PC-9 (cell line): Measurements from ENCODE around the gene QDPR. TPM values are rescaled to one million over a fixed set of nuclear protein-coding genes. Genes with fewer than 3 reads are reported as not detected.

Experiments used
- BruUV-seq: library from RNA; stranded (reverse); fragments of 400-500 nt; replicated peaks from 2 replicates; lab custom pipeline; 2021; lab: Mats Ljungman, UMichigan
- CTCF ChIA-PET: fragments of 300-600 bp; sonication (Branson Sonifier 250); formaldehyde crosslinking; loops from one replicate; lab custom pipeline; 2022; ENCODE audit warnings: antibody characterized with exemption; lab: Charles Lee
- POLR2A ChIA-PET: fragments of 300-600 bp; sonication (Branson Sonifier 250); formaldehyde crosslinking; loops from one replicate; lab custom pipeline; 2022; ENCODE audit warnings: antibody characterized with exemption; ENCODE audit not compliant: unreplicated experiment; lab: Charles Lee
- DNase-seq, 2 experiments: peaks; one replicate each; pipeline versions ENCODE4 v3.0.0 to v3.0.0-alpha.2; 2015 to 2022; ENCODE audit warnings: mixed read lengths in 1 of 2
- H2AFZ ChIP-seq: fragments of 200-600 bp; sonication (generic); 2 replicates; pipeline ENCODE4 v1.8.1; 2017; ENCODE audit warnings: antibody characterized with exemption
- H3F3A ChIP-seq: fragments of 200-600 bp; sonication (generic); 2 replicates; pipeline ENCODE4 v1.8.1; 2017; ENCODE audit warnings: antibody characterized with exemption, mild to moderate bottlenecking, low read depth; ENCODE audit not compliant: insufficient read depth
- H3K27ac ChIP-seq: fragments of 200-600 bp; sonication (generic); 2 replicates; pipeline ENCODE4 v1.6.1; 2016; ENCODE audit warnings: mixed run types
- H3K27me3 ChIP-seq: fragments of 200-600 bp; sonication (generic); 2 replicates; pipeline ENCODE4 v1.6.1; 2016; ENCODE audit warnings: low read depth, mixed run types; ENCODE audit not compliant: insufficient read depth
- H3K36me3 ChIP-seq: fragments of 200-600 bp; sonication (generic); 2 replicates; pipeline ENCODE4 v1.6.1; 2016; ENCODE audit warnings: low read depth, mixed run types
- H3K4me1 ChIP-seq: fragments of 200-600 bp; sonication (generic); replicated peaks from 2 replicates; pipeline ENCODE4 v1.6.1; 2016; ENCODE audit warnings: mixed run types; ENCODE audit not compliant: insufficient read depth
- H3K4me2 ChIP-seq: fragments of 200-600 bp; sonication (generic); 2 replicates; pipeline ENCODE4 v1.6.1; 2017; ENCODE audit warnings: mixed run types
- H3K4me3 ChIP-seq: fragments of 200-600 bp; sonication (generic); 2 replicates; pipeline ENCODE4 v1.6.1; 2016; ENCODE audit warnings: mixed run types
- H3K79me2 ChIP-seq: fragments of 200-600 bp; sonication (generic); 2 replicates; pipeline ENCODE4 v1.6.1; 2017; ENCODE audit warnings: low read depth, mixed run types
- H3K9me2 ChIP-seq: fragments of 200-600 bp; sonication (generic); 2 replicates; pipeline ENCODE4 v1.8.1; 2017; ENCODE audit warnings: mild to moderate bottlenecking; ENCODE audit not compliant: insufficient read depth
- H3K9me3 ChIP-seq: fragments of 200-600 bp; sonication (generic); 2 replicates; pipeline ENCODE4 v1.8.1; 2016; ENCODE audit warnings: low read depth; ENCODE audit not compliant: insufficient read depth
- H4K20me1 ChIP-seq: fragments of 200-600 bp; sonication (generic); 2 replicates; pipeline ENCODE4 v1.8.1; 2017; ENCODE audit not compliant: insufficient read depth
- CTCF ChIP-seq: fragments of 200-600 bp; sonication (generic); conservative IDR thresholded peaks from 2 replicates; pipeline ENCODE4 v1.6.1; 2017; ENCODE audit warnings: mixed run types, antibody characterized with exemption, mild to moderate bottlenecking, moderate library complexity
- EZH2 ChIP-seq: fragments of 200-600 bp; sonication (generic); IDR thresholded peaks from 2 replicates; pipeline ENCODE4 v1.8.0; 2017; ENCODE audit warnings: antibody characterized with exemption, low read depth
- intact Hi-C: fragments of 100-400 bp; cut with micrococcal nuclease; formaldehyde crosslinking; loops from one replicate; pipeline ENCODE4 v1.10.0; 2022; ENCODE audit not compliant: unreplicated experiment
- total RNA-seq: library from RNA; stranded (reverse); gene quantifications from 2 replicates; pipeline ENCODE4 v1.2.3, GENCODE V29; 2021

QDPR gene
- total RNA-seq, 1 experiment from 2014 or later, result 14.0 TPM

- Histone ChIP-seq H3K4me1 (no peaks in the 10 kb centered on the region), H3K9me3 (no peaks in the 10 kb centered on the region), H3F3A (no peaks in the 10 kb centered on the region), H3K27me3 (no peaks in the 10 kb centered on the region), H4K20me1 (no peaks in the 10 kb centered on the region), H3K4me2 (no peak overlapping the region), H3K79me2 (no peaks in the 10 kb centered on the region), H3K4me3 (no peak overlapping the region), H2AFZ (no peak overlapping the region), H3K36me3 (no peaks in the 10 kb centered on the region), H3K27ac (no peak overlapping the region), H3K9me2 (no peaks in the 10 kb centered on the region)
- POLR2A ChIA-PET, result interaction anchor here (0.6 kb wide), 1 partner anchor 15 kb away, joined by 7 read pairs; no protein-coding TSS in a partner anchor
- intact Hi-C loops, result no loop called here
- CTCF ChIA-PET, result no interaction called here
- no TSS peak for BruUV-seq
- TF ChIP-seq EZH2, result no peak
- no peak for TF ChIP-seq CTCF
- no peak for DNase-seq
These were observed 19.7 kb downstream of the QDPR start for GRCh38 chr4:17492058-17492741.

GRCh38 chr4:17491196-17491595 lies 20.7 kb downstream of the QDPR start:
- no peaks in the 10 kb centered on the region for H3F3A ChIP-seq
- no peaks in the 10 kb centered on the region for H3K4me1 ChIP-seq
- intact Hi-C loops, result no loop called here
- no peaks in the 10 kb centered on the region for H3K9me2 ChIP-seq
- no peak overlapping the region for H3K27ac ChIP-seq
- POLR2A ChIA-PET, result no interaction called here
- CTCF ChIA-PET, result no interaction called here
- H3K36me3 ChIP-seq, result no peaks in the 10 kb centered on the region
- H2AFZ ChIP-seq, result no peak overlapping the region
- no peak for TF ChIP-seq CTCF
- TF ChIP-seq EZH2, result no peak
- H3K79me2 ChIP-seq, result no peaks in the 10 kb centered on the region
- H3K27me3 ChIP-seq, result no peaks in the 10 kb centered on the region
- no peak for DNase-seq
- H3K4me2 ChIP-seq, result no peak overlapping the region
- no peak overlapping the region for H3K4me3 ChIP-seq
- no peaks in the 10 kb centered on the region for H3K9me3 ChIP-seq
- BruUV-seq, result no TSS peak
- no peaks in the 10 kb centered on the region for H4K20me1 ChIP-seq

- H3K9me2 ChIP-seq, result no peaks in the 10 kb centered on the region
- ChIA-PET CTCF (no interaction called here), POLR2A (interaction anchor here (0.6 kb wide), 1 partner anchor 70 kb away, joined by 3 read pairs; no protein-coding TSS in a partner anchor)
- intact Hi-C loops, result no loop called here
- no peaks in the 10 kb centered on the region for H4K20me1 ChIP-seq
- DNase-seq, result no peak
- no TSS peak for BruUV-seq
- H3F3A ChIP-seq, result no peaks in the 10 kb centered on the region
- no peak overlapping the region for H3K4me3 ChIP-seq
- no peaks in the 10 kb centered on the region for H3K4me1 ChIP-seq
- no peak overlapping the region for H3K4me2 ChIP-seq
- H3K9me3 ChIP-seq, result no peaks in the 10 kb centered on the region
- no peaks in the 10 kb centered on the region for H3K79me2 ChIP-seq
- no peaks in the 10 kb centered on the region for H3K27me3 ChIP-seq
- no peaks in the 10 kb centered on the region for H3K36me3 ChIP-seq
- H2AFZ ChIP-seq, result no peak overlapping the region
- TF ChIP-seq CTCF (no peak), EZH2 (no peak)
- H3K27ac ChIP-seq, result no peak overlapping the region
These were observed 21.3 kb downstream of the QDPR start for GRCh38 chr4:17490575-17491059.
